Right lobe of liver (tissue), 6 donors: Measurements from ENCODE around the gene ABCD4. TPM values are rescaled to one million over a fixed set of nuclear protein-coding genes. Genes with fewer than 3 reads are reported as not detected.
A peak's percentile ranks its signal among the peaks of the same experiment; 100 is the strongest.

Source experiments
- ATAC-seq, 4 donors: fragments of 200-7000 bp; cut with Tn5 transposase; one replicate each; pipeline ENCODE4 v1.9.1; 2020; ENCODE audit warnings: mild to moderate bottlenecking in 4 of 4, moderate library complexity in 4 of 4
- DNase-seq, 3 donors: peaks; one replicate each; pipeline ENCODE4 v3.0.0-alpha.2; 2020
- H3K27ac ChIP-seq, 3 donors: fragments of 200-600 bp; one replicate each; pipeline ENCODE4 v1.8.0; 2022
- H3K27me3 ChIP-seq, 2 donors: fragments of 200-600 bp; one replicate each; pipeline ENCODE4 v1.8.0; 2022
- H3K36me3 ChIP-seq, 4 donors: fragments of 200-600 bp; sonication (generic) in 1 of 4; one replicate each; pipeline versions ENCODE4 v1.5.1 to v1.8.0; 2017 to 2022; ENCODE audit warnings: control low read depth in 1 of 4
- H3K4me1 ChIP-seq, 4 donors: fragments of 200-600 bp; sonication (generic) in 1 of 4; one replicate each; pipeline versions ENCODE4 v1.5.1 to v1.8.0; 2017 to 2022; ENCODE audit warnings: control low read depth in 1 of 4
- H3K4me3 ChIP-seq, 3 donors: fragments of 200-600 bp; one replicate each; pipeline ENCODE4 v1.8.0; 2022
- H3K9me3 ChIP-seq, 4 donors: fragments of 200-600 bp; sonication (generic) in 1 of 4; one replicate each; pipeline versions ENCODE4 v1.5.1 to v1.8.0; 2017 to 2022; ENCODE audit warnings: control low read depth in 1 of 4
- CTCF ChIP-seq, 4 donors: fragments of 200-600 bp in 3 of 4; fragments of 450-650 bp in 1 of 4; IDR thresholded peaks; one replicate each; pipeline versions ENCODE4 v1.5.1 to v1.8.0; 2016 to 2022; ENCODE audit warnings: antibody characterized with exemption in 4 of 4, mild to moderate bottlenecking in 2 of 4
- POLR2A ChIP-seq: fragments of 450-650 bp; IDR thresholded peaks from one replicate; pipeline ENCODE4 v1.6.1; 2017; ENCODE audit warnings: antibody characterized with exemption, mild to moderate bottlenecking
- WGBS: methylation state at CpG from one replicate; pipeline ENCODE4 v1.1.6; 2018; ENCODE audit warnings: low coverage, low lambda C conversion rate; ENCODE audit not compliant: insufficient coverage; ENCODE audit errors: missing lambda C conversion rate; 5-methylcytosine and 5-hydroxymethylcytosine counted together
- intact Hi-C, 2 donors: fragments of 100-400 bp; cut with DNase I; formaldehyde crosslinking; loops; one replicate each; pipeline versions ENCODE4 v1.11.2 to v1.14.1; 2022
- total RNA-seq, 6 experiments: library from RNA; depleted of rRNA in 2 of 6; stranded (reverse); fragments of >200 nt in 2 of 6; fragmentation: NEBNext Ultra II Directional in 3 of 6; extraction: Animal tissue kit (Norgen Biotek cat#: 25700) in 3 of 6; gene quantifications; one replicate each; pipeline versions ENCODE4 v1.1.0 to v1.2.4, GENCODE V29; 2016 to 2023
- donor health status: DM: no; HTN: yes; CAD: no.
- donor health status: DM: no; HTN: no; CAD: no.
- donor health status: DM: no; HTN: no; CAD: no.
- donor health status: DM: no; HTN: yes; CAD: no.
- donor health status: DM: no; HTN: yes; CAD: no.

ABCD4 gene
- total RNA-seq, 6 experiments from 2014 or later = 20.3 to 39.3 (median 32.2) TPM

- peaks cover 0 to 6% (median 2%) of the 10 kb centered on the region in 4 donors for H3K4me1 ChIP-seq
- no peaks in the 10 kb centered on the region for H3K27me3 ChIP-seq
- intact Hi-C loops = no loop called here
- WGBS = 60% methylated on average over 6 of the region's 10 CpGs
- no peaks in the 10 kb centered on the region for H3K9me3 ChIP-seq
- ATAC-seq = peak in 2 of 4 donors; percentile 7 to 16
- H3K4me3 ChIP-seq = no peak overlapping the region
- no peak for DNase-seq
- TF ChIP-seq CTCF (IDR thresholded peaks at IDR 0.05) (no peak), POLR2A (no peak)
- H3K27ac ChIP-seq = peak overlapping the region in 1 of 3 donors; percentile 19
- peaks cover 0 to 34% (median 8%) of the 10 kb centered on the region in 4 donors for H3K36me3 ChIP-seq
Measured at GRCh38 chr14:74299061-74299545, 3.6 kb downstream of the ABCD4 start.

GRCh38 chr14:74297986-74298385, 4.7 kb downstream of the ABCD4 start:
- DNase-seq = no peak
- WGBS = 83% methylated on average over 9 of the region's 10 CpGs
- intact Hi-C loops = no loop called here

GRCh38 chr14:74296037-74296467, 6.7 kb downstream of the ABCD4 start:
- intact Hi-C loops = no loop called here
- H3K4me1 ChIP-seq = no peaks in the 10 kb centered on the region
- no peak for ATAC-seq
- no peak for DNase-seq
- H3K27me3 ChIP-seq = no peaks in the 10 kb centered on the region
- TF ChIP-seq CTCF (IDR thresholded peaks at IDR 0.05) (no peak), POLR2A (no peak)
- no peak overlapping the region for H3K27ac ChIP-seq
- no peak overlapping the region for H3K4me3 ChIP-seq
- WGBS = no CpG with 5 or more reads among the region's 9 CpGs
- H3K9me3 ChIP-seq = no peaks in the 10 kb centered on the region
- peaks cover 0 to 51% (median 14%) of the 10 kb centered on the region in 4 donors for H3K36me3 ChIP-seq

More at GRCh38 chr14:74297986-74298385, 4.7 kb downstream of the ABCD4 start:
- H3K27ac ChIP-seq = no peak overlapping the region
- no peak overlapping the region for H3K4me3 ChIP-seq
- peaks cover 0 to 34% (median 9%) of the 10 kb centered on the region in 4 donors for H3K36me3 ChIP-seq
- no peak for TF ChIP-seq POLR2A
- TF ChIP-seq CTCF (IDR thresholded peaks at IDR 0.05) = no peak
- no peaks in the 10 kb centered on the region for H3K9me3 ChIP-seq
- no peaks in the 10 kb centered on the region for H3K27me3 ChIP-seq
- peaks cover 0 to under 1% (median 0%) of the 10 kb centered on the region in 4 donors for H3K4me1 ChIP-seq
- no peak for ATAC-seq

GRCh38 chr14:74293606-74294005, 9.1 kb downstream of the ABCD4 start:
- Histone ChIP-seq H3K4me3 (no peak overlapping the region), H3K27me3 (no peaks in the 10 kb centered on the region), H3K9me3 (no peaks in the 10 kb centered on the region), H3K4me1 (no peaks in the 10 kb centered on the region), H3K36me3 (peaks cover 0 to 58% (median 18%) of the 10 kb centered on the region in 4 donors), H3K27ac (no peak overlapping the region)
- TF ChIP-seq POLR2A (no peak), CTCF (IDR thresholded peaks at IDR 0.05) (no peak)
- 100% methylated on average over 2 of the region's 2 CpGs for WGBS
- DNase-seq (no peak), ATAC-seq (no peak)
- intact Hi-C loops = no loop called here

GRCh38 chr14:74292061-74292460, 10.7 kb downstream of the ABCD4 start:
- DNase-seq = no peak
- no peak overlapping the region for H3K4me3 ChIP-seq
- intact Hi-C loops = no loop called here
- H3K27ac ChIP-seq = no peak overlapping the region
- H3K9me3 ChIP-seq = no peaks in the 10 kb centered on the region
- peaks cover 0 to 57% (median 20%) of the 10 kb centered on the region in 4 donors for H3K36me3 ChIP-seq
- no peaks in the 10 kb centered on the region for H3K27me3 ChIP-seq
- 80% methylated on average over 7 of the region's 11 CpGs for WGBS
- H3K4me1 ChIP-seq = no peaks in the 10 kb centered on the region
- no peak for ATAC-seq
- TF ChIP-seq CTCF (IDR thresholded peaks at IDR 0.05) (no peak), POLR2A (no peak)
